SIG-M5 treated with dmso at 0.1 percent for 504 hours (cell line): ENCODE results near the gene TMEM126A.
"Not testable (repeated sequence)": the region's sequence is repeated elsewhere in the genome, so short reads cannot be mapped to it uniquely, and the experiment has no call there.

Source experiments
- DNase-seq: peaks from one replicate; lab custom pipeline; 2025; ENCODE audit not compliant: unreplicated experiment; lab: John Stamatoyannopoulos, UW

The TMEM126A gene

GRCh38 chr11:85647604-85648299 is at the start of gene TMEM126A:
Gene TMEM126A (plus strand): TSS chr11:85647967. CDS start chr11:85650256, 2,289 bp downstream.
- DNase-seq: peak; percentile 85

- DNase-seq: no peak
Observed at GRCh38 chr11:85599083-85599482, 48.7 kb upstream of the TMEM126A start.

- peak; percentile 78 for DNase-seq
Observed at GRCh38 chr11:85602526-85603213, 45.1 kb upstream of the TMEM126A start.

GRCh38 chr11:85603220-85603619 is 44.5 kb upstream of the TMEM126A start:
- no peak for DNase-seq

GRCh38 chr11:85606237-85606636 is 41.5 kb upstream of the TMEM126A start:
- DNase-seq: not testable (repeated sequence)

- DNase-seq: not testable (repeated sequence)
Observed at GRCh38 chr11:85608621-85609020, 39.1 kb upstream of the TMEM126A start.

GRCh38 chr11:85609286-85609685 is 38.5 kb upstream of the TMEM126A start:
- DNase-seq: not testable (repeated sequence)

GRCh38 chr11:85611643-85612042 is 36.1 kb upstream of the TMEM126A start:
- peak; percentile 7 for DNase-seq

- DNase-seq: no peak
Observed at GRCh38 chr11:85619499-85619898, 28.3 kb upstream of the TMEM126A start.

GRCh38 chr11:85620256-85620655 is 27.5 kb upstream of the TMEM126A start:
- DNase-seq: no peak

- no peak for DNase-seq
Observed at GRCh38 chr11:85626496-85626895, 21.3 kb upstream of the TMEM126A start.

- peak; percentile 18 for DNase-seq
Observed at GRCh38 chr11:85627332-85627997, 20.3 kb upstream of the TMEM126A start, which contains the start of gene DLG2. Gene DLG2 (minus strand): TSS chr11:85627344.

- DNase-seq: peak; percentile 98
Observed at GRCh38 chr11:85627998-85628770, 19.6 kb upstream of the TMEM126A start, which contains the start of gene TMEM126B. Gene TMEM126B (plus strand): TSS chr11:85628593. CDS start chr11:85628608, 15 bp downstream.

- no peak for DNase-seq
Observed at GRCh38 chr11:85628771-85629341, 18.9 kb upstream of the TMEM126A start.

- DNase-seq: no peak
Observed at GRCh38 chr11:85634747-85635146, 13.0 kb upstream of the TMEM126A start.

GRCh38 chr11:85643191-85643614 is 4.6 kb upstream of the TMEM126A start:
- DNase-seq: no peak

GRCh38 chr11:85647078-85647477 is 689 bp upstream of the TMEM126A start:
- no peak for DNase-seq

GRCh38 chr11:85651118-85651517 is 3.4 kb downstream of the TMEM126A start:
- DNase-seq: no peak

- peak; percentile 34 for DNase-seq
Observed at GRCh38 chr11:85652786-85653447, 5.2 kb downstream of the TMEM126A start.

GRCh38 chr11:85654343-85654742 is 6.6 kb downstream of the TMEM126A start:
- not testable (repeated sequence) for DNase-seq
